ENCODE measurements around the gene SHB.

The SHB gene

GRCh38 chr9:37986001-37986400 lies 83.0 kb downstream of the SHB start:
- H3K4me1 ChIP-seq (ENCODE audit: low read length) = peaks cover 6% of the 10 kb centered on the region
- TF ChIP-seq EZH2phosphoT487 (IDR thresholded peaks at IDR 0.05; ENCODE audit: low read depth) (no peak), CTCF (IDR thresholded peaks at IDR 0.05; ENCODE audit: low read depth, low read length) (no peak)
- H3K36me3 ChIP-seq (replicated peaks; ENCODE audit: low read depth, low read length) = no peaks in the 10 kb centered on the region
- H3K4me2 ChIP-seq (ENCODE audit: low read length) = no peak overlapping the region
- no peak overlapping the region for H3K27ac ChIP-seq (ENCODE audit: low read length)
- no peaks in the 10 kb centered on the region for H3K27me3 ChIP-seq (ENCODE audit: low read depth, low read length)
- no peaks in the 10 kb centered on the region for H3K79me2 ChIP-seq (ENCODE audit: low read length)
- no peak overlapping the region for H3K9ac ChIP-seq (ENCODE audit: low read length)
- H3K4me3 ChIP-seq (ENCODE audit: low read length) = no peak overlapping the region
- no peaks in the 10 kb centered on the region for H4K20me1 ChIP-seq (ENCODE audit: insufficient read depth, low read length)
- no peak overlapping the region for H2AFZ ChIP-seq (ENCODE audit: low read depth, low read length)
- no peaks in the 10 kb centered on the region for H3K9me3 ChIP-seq (ENCODE audit: insufficient read depth, low read length)

DNA sequence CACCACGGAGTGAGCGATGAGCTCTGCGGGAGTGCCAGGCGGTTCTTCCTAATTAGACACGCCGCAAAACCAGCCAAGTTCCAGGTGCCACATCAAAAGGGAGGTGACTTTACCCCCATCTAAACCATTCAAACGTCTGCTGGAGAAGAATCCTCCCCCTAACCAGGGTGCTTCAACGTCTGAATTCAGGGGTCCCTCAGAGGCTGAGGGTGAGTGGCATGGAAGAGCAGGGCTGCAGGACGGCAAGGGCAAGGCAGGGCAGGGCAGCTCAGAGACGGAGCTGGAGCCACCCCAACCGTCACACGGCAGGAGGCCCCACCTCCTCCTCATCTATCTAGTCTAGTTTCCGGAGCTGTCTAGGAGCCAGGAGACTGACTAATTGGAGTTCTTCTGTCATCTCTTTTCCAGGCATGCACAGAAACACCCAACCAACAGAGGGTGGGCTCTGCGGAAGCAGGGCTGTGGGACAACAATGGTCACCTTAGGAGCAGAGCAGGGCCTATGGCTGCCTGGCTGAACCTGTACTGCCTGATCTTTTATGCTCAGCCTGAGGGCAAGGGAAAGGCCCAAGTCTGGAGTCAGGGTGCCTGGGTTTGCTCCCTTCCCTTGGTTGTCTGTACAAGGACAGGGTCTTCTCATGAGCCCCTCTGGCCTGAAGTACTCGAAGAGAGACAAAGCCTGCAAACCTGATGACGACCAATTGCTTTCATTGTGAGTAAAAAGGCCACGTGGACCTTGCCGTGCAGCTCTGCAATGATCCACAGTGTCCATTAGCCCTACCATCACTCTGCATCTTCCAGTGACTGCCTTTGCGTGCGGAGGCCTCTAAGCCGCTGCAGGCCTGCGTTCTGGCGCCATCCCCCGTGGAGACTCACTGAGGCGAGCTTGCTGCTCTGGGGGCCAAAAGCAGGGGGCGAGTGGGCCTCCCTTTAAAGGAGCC lies 84.1 kb downstream of the SHB start:
- H3K79me2 ChIP-seq (ENCODE audit: low read length) = no peaks in the 10 kb centered on the region
- no peak overlapping the region for H2AFZ ChIP-seq (ENCODE audit: low read depth, low read length)
- no peaks in the 10 kb centered on the region for H3K36me3 ChIP-seq (replicated peaks; ENCODE audit: low read depth, low read length)
- no peaks in the 10 kb centered on the region for H3K4me1 ChIP-seq (ENCODE audit: low read length)
- no peaks in the 10 kb centered on the region for H3K27me3 ChIP-seq (ENCODE audit: low read depth, low read length)
- no peaks in the 10 kb centered on the region for H3K9me3 ChIP-seq (ENCODE audit: insufficient read depth, low read length)
- H3K27ac ChIP-seq (ENCODE audit: low read length) = no peak overlapping the region
- H3K4me2 ChIP-seq (ENCODE audit: low read length) = no peak overlapping the region
- H3K9ac ChIP-seq (ENCODE audit: low read length) = no peak overlapping the region
- H3K4me3 ChIP-seq (ENCODE audit: low read length) = no peak overlapping the region
- H4K20me1 ChIP-seq (ENCODE audit: insufficient read depth, low read length) = no peaks in the 10 kb centered on the region
- TF ChIP-seq CTCF (IDR thresholded peaks at IDR 0.05; ENCODE audit: low read depth, low read length) = no peak

DNA sequence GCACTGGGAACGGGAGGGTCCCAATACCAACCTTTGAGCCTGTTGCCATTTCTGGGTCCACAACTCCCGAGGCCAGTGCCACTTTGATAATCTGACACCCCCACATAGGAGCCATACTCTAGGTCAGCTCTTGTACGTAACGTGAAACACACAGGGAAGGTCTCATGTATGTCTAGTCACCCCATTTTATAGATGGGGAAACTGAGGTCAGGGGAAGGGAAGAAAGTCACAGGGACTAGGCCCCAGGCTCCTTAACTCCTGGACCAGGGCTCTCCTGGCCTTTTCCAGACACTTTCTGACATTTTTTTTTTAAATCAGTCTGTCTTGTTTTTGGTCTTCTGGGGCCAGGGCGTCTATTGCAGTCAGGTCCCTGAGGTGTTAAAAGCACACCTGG lies 84.8 kb downstream of the SHB start:
- H3K27ac ChIP-seq (ENCODE audit: low read length) = no peak overlapping the region
- H3K36me3 ChIP-seq (replicated peaks; ENCODE audit: low read depth, low read length) = no peaks in the 10 kb centered on the region
- H3K4me1 ChIP-seq (ENCODE audit: low read length) = no peaks in the 10 kb centered on the region
- no peaks in the 10 kb centered on the region for H4K20me1 ChIP-seq (ENCODE audit: insufficient read depth, low read length)
- no peaks in the 10 kb centered on the region for H3K79me2 ChIP-seq (ENCODE audit: low read length)
- H3K4me3 ChIP-seq (ENCODE audit: low read length) = no peak overlapping the region
- no peak overlapping the region for H3K4me2 ChIP-seq (ENCODE audit: low read length)
- H3K9me3 ChIP-seq (ENCODE audit: insufficient read depth, low read length) = no peaks in the 10 kb centered on the region
- H3K27me3 ChIP-seq (ENCODE audit: low read depth, low read length) = no peaks in the 10 kb centered on the region
- H3K9ac ChIP-seq (ENCODE audit: low read length) = no peak overlapping the region
- no peak overlapping the region for H2AFZ ChIP-seq (ENCODE audit: low read depth, low read length)
- TF ChIP-seq EZH2phosphoT487 (IDR thresholded peaks at IDR 0.05; ENCODE audit: low read depth) (no peak), CTCF (IDR thresholded peaks at IDR 0.05; ENCODE audit: low read depth, low read length) (no peak)

DNA sequence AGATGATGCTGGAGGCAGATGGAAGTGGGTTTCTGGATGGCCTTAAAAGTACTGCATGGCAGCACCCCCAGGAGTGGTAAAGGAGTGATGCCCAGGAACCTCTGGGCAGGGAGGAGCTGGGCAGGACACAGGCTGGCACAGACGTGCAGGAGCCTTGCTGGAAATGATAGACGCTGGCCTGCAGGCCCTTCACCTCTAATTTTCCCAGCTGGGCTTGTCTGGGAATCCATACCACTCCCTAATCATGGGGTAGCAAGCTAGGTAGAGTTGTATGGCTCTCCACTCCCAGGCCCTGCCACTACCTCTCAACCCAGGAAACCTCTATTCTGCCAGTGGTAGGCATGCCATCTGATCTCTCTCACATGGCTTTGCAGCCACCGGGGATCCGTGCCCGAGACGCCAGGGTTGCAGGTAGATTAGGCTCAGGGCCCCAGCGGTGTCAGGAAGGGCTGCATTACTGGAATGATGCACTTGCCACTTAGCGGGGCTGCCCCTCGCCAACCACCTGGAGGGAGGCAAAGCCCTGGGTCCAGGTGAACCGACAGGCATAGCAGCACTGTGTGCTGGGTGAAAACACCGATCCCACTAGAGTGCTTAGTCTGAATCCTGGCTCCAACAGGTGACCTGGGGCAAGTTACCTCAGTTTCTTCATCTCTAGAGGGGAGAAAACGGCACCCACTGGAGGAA lies 85.5 kb downstream of the SHB start:
- Histone ChIP-seq H2AFZ (ENCODE audit: low read depth, low read length) (no peak overlapping the region), H3K9ac (ENCODE audit: low read length) (no peak overlapping the region), H3K4me3 (ENCODE audit: low read length) (no peak overlapping the region), H3K9me3 (ENCODE audit: insufficient read depth, low read length) (no peaks in the 10 kb centered on the region), H3K27ac (ENCODE audit: low read length) (no peak overlapping the region), H4K20me1 (ENCODE audit: insufficient read depth, low read length) (no peaks in the 10 kb centered on the region), H3K4me1 (ENCODE audit: low read length) (no peaks in the 10 kb centered on the region), H3K79me2 (ENCODE audit: low read length) (no peaks in the 10 kb centered on the region), H3K27me3 (ENCODE audit: low read depth, low read length) (no peaks in the 10 kb centered on the region), H3K36me3 (replicated peaks; ENCODE audit: low read depth, low read length) (no peaks in the 10 kb centered on the region), H3K4me2 (ENCODE audit: low read length) (no peak overlapping the region)
- TF ChIP-seq EZH2phosphoT487 (IDR thresholded peaks at IDR 0.05; ENCODE audit: low read depth) (no peak), CTCF (IDR thresholded peaks at IDR 0.05; ENCODE audit: low read depth, low read length) (no peak)
